ENCODE results near the gene TSPAN2.

GRCh38 chr1:115071012-115071664 lies 18.2 kb downstream of the TSPAN2 start:
- TF ChIP-seq, protein P1, sequence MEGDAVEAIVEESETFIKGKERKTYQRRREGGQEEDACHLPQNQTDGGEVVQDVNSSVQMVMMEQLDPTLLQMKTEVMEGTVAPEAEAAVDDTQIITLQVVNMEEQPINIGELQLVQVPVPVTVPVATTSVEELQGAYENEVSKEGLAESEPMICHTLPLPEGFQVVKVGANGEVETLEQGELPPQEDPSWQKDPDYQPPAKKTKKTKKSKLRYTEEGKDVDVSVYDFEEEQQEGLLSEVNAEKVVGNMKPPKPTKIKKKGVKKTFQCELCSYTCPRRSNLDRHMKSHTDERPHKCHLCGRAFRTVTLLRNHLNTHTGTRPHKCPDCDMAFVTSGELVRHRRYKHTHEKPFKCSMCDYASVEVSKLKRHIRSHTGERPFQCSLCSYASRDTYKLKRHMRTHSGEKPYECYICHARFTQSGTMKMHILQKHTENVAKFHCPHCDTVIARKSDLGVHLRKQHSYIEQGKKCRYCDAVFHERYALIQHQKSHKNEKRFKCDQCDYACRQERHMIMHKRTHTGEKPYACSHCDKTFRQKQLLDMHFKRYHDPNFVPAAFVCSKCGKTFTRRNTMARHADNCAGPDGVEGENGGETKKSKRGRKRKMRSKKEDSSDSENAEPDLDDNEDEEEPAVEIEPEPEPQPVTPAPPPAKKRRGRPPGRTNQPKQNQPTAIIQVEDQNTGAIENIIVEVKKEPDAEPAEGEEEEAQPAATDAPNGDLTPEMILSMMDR (IDR thresholded peaks at IDR 0.05), result no peak
- no peak for TF ChIP-seq POLR2A (IDR thresholded peaks at IDR 0.05)
